Esophagus squamous epithelium (tissue), 5 donors: ENCODE results near the gene FERMT1. TPM values are rescaled to one million over a fixed set of nuclear protein-coding genes. Genes with fewer than 3 reads are reported as not detected.
"Not testable (repeated sequence)": the region's sequence is repeated elsewhere in the genome, so short reads cannot be mapped to it uniquely, and the experiment has no call there.

Experiments used
- DNase-seq: peaks from one replicate; lab custom pipeline; 2025; lab: John Stamatoyannopoulos, UW
- H3K27ac ChIP-seq, 4 donors: fragments of 200-600 bp; sonication (generic); one replicate each; pipeline ENCODE4 v1.5.1; 2016 to 2019; ENCODE audit warnings: mild to moderate bottlenecking in 1 of 4
- H3K27me3 ChIP-seq, 4 donors: fragments of 200-600 bp; sonication (generic); 1 replicate in 3 of 4; 2 replicates in 1 of 4; pipeline versions ENCODE4 v1.5.1 to v1.6.0; 2017 to 2021; ENCODE audit warnings: antibody characterized with exemption in 1 of 4
- H3K36me3 ChIP-seq, 3 donors: fragments of 200-600 bp; sonication (generic); one replicate each; pipeline ENCODE4 v1.5.1; 2016 to 2019
- H3K4me1 ChIP-seq, 3 donors: fragments of 200-600 bp; sonication (generic); one replicate each; pipeline ENCODE4 v1.5.1; 2017 to 2019
- H3K4me3 ChIP-seq, 4 donors: fragments of 200-600 bp; sonication (generic); 1 replicate in 3 of 4; 2 replicates in 1 of 4; pipeline ENCODE4 v1.5.1; 2016 to 2019; ENCODE audit warnings: mild to moderate bottlenecking in 2 of 4, moderate library complexity in 1 of 4
- H3K9me3 ChIP-seq, 3 donors: fragments of 200-600 bp; sonication (generic); one replicate each; pipeline ENCODE4 v1.5.1; 2016 to 2019
- CTCF ChIP-seq, 6 experiments: fragments of 450-650 bp in 4 of 6; fragments of 200-600 bp in 2 of 6; sonication (generic) in 2 of 6; IDR thresholded peaks; one replicate each; pipeline ENCODE4 v1.5.1; 2016 to 2019; ENCODE audit warnings: antibody characterized with exemption in 6 of 6, mild to moderate bottlenecking in 4 of 6, moderate library complexity in 4 of 6
- POLR2A ChIP-seq, 4 donors: fragments of 450-650 bp; IDR thresholded peaks; one replicate each; pipeline ENCODE4 v1.6.1; 2017; ENCODE audit warnings: antibody characterized with exemption in 4 of 4, mild to moderate bottlenecking in 4 of 4, moderate library complexity in 3 of 4
- WGBS, 2 donors: methylation state at CpG; one replicate each; pipeline ENCODE4 v1.1.5; 2018; 5-methylcytosine and 5-hydroxymethylcytosine counted together
- intact Hi-C: fragments of 100-400 bp; cut with DNase I; formaldehyde crosslinking; loops from one replicate; pipeline ENCODE4 v1.15.0; 2022
- total RNA-seq, 4 donors: library from RNA; depleted of rRNA; stranded (reverse); fragments of >200 nt; gene quantifications; one replicate each; pipeline ENCODE4 v1.1.0, GENCODE V29; 2016
- donor health status: DM: yes; HTN: yes; CAD: no.

The FERMT1 gene
- total RNA-seq, 4 donors from 2014 or later: 19.3 to 53.5 (median 25.8) TPM

DNA sequence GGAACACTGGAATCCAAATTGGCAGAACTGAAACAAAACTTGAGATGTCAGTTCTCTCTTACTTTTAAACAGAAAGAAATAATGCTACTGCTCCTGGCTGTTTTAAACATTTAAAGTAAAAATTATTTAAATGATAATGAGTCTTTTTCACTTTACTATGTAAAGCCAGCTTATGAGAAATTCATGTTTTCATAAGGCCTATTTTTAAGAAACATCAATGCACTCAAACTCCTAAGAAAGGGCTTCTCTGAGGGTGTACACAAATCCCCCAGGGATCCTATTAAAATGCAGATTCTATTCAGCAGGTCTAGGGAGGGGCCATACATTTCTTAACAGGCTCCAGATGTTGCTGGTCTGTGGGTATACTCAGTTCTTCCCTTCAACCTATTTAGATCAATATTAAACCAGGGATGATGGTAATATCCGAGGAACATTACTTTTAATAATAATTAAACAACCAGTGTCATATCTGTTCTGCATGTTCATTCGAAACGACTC is 2.3 kb downstream of the FERMT1 start:
- Histone ChIP-seq H3K36me3 (peaks cover 0 to 38% (median 2%) of the 10 kb centered on the region in 3 donors), H3K4me1 (peaks cover 11 to 39% (median 11%) of the 10 kb centered on the region in 3 donors), H3K27ac (no peak overlapping the region), H3K27me3 (peaks cover 0 to 32% (median 0%) of the 10 kb centered on the region in 4 donors), H3K4me3 (no peak overlapping the region), H3K9me3 (peaks cover 0 to 3% (median 0%) of the 10 kb centered on the region in 3 donors)
- intact Hi-C loops: no loop called here
- no peak for DNase-seq
- 64 to 66% methylated on average over 3 of the region's 3 CpGs for WGBS, 2 donors
- TF ChIP-seq POLR2A (IDR thresholded peaks at IDR 0.05): no peak
- TF ChIP-seq CTCF (IDR thresholded peaks at IDR 0.05): no peak

- Histone ChIP-seq H3K27ac (no peak overlapping the region), H3K4me3 (no peak overlapping the region), H3K4me1 (peaks cover 0 to 16% (median 11%) of the 10 kb centered on the region in 3 donors), H3K36me3 (peaks cover 6 to 76% (median 13%) of the 10 kb centered on the region in 3 donors), H3K27me3 (peaks cover 0 to 7% (median 0%) of the 10 kb centered on the region in 4 donors), H3K9me3 (peaks cover 0 to 21% (median 0%) of the 10 kb centered on the region in 3 donors)
- TF ChIP-seq POLR2A (IDR thresholded peaks at IDR 0.05): no peak
- no peak for TF ChIP-seq CTCF (IDR thresholded peaks at IDR 0.05)
- intact Hi-C loops: no loop called here
- no peak for DNase-seq
- WGBS, 2 donors: 83 to 93% methylated on average over 3 of the region's 3 CpGs
These were observed 6.1 kb downstream of the FERMT1 start for GRCh38 chr20:6116758-6117157.

DNA sequence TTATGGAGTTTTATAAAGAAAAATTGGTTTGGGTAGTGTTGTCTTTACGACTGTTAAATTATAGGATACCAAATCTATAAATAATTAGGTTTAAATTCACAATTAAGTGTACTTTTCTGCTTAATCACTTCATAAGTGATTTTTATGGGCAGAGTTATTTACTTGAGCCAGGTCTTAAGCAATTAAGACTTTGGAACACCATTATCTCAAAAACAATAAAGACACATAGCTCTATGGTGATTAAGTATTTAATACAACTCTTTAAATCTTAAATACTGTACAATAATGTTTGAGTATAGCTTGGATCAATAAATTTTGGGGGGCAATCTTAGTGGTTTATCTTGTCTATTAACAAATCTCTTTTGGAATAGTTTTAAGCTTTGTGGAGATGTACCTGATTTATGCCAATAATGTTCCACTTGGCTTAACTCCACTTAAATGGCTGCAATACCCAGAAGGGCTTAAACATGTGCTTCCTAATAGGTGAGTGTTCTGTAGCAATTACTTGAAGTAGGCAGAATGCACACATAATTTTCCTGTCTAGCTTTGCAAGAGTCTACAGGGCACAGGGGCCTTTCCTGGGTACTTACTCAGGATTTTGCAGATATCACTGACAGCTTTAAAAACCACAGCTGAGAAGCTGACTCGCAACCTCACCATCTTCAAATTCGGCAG is 7.5 kb downstream of the FERMT1 start:
- TF ChIP-seq CTCF (IDR thresholded peaks at IDR 0.05): no peak
- TF ChIP-seq POLR2A (IDR thresholded peaks at IDR 0.05): no peak
- H3K4me1 ChIP-seq: peaks cover 0 to 2% (median under 1%) of the 10 kb centered on the region in 3 donors
- peaks cover 0 to 21% (median 0%) of the 10 kb centered on the region in 3 donors for H3K9me3 ChIP-seq
- DNase-seq: no peak
- WGBS, 2 donors: 90 to 93% methylated on average over 2 to 3 of the region's 3 CpGs
- no peak overlapping the region for H3K27ac ChIP-seq
- peaks cover 6 to 90% (median 13%) of the 10 kb centered on the region in 3 donors for H3K36me3 ChIP-seq
- intact Hi-C loops: no loop called here
- no peaks in the 10 kb centered on the region for H3K27me3 ChIP-seq
- no peak overlapping the region for H3K4me3 ChIP-seq

DNA sequence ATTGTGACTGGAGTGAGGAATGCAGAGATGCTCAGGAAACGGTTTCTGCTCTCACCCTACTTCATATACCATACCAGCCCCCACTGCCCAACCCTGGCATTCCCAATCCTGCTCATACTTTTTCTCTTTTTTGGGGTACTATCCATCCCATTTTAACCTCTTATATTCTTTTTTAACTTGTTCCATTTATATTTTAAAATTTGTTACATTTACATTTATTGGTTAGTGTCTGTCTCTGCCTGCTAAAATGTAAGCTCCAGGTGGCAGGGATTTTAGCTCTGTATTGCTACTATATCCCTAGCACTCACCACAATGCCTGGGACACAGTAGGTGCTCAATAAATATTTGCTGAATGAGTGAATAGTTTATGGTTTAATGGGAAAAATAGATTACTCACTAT is 8.1 kb downstream of the FERMT1 start:
- no peak for DNase-seq
- Histone ChIP-seq H3K9me3 (peaks cover 0 to 21% (median 0%) of the 10 kb centered on the region in 3 donors), H3K4me3 (no peak overlapping the region), H3K27me3 (no peaks in the 10 kb centered on the region), H3K4me1 (no peaks in the 10 kb centered on the region), H3K36me3 (peaks cover 6 to 97% (median 13%) of the 10 kb centered on the region in 3 donors), H3K27ac (no peak overlapping the region)
- 68 to 76% methylated on average over 1 of the region's 1 CpG for WGBS, 2 donors
- intact Hi-C loops: no loop called here
- TF ChIP-seq CTCF (IDR thresholded peaks at IDR 0.05): no peak
- TF ChIP-seq POLR2A (IDR thresholded peaks at IDR 0.05): no peak

GRCh38 chr20:6113951-6114350 is 8.9 kb downstream of the FERMT1 start:
- Histone ChIP-seq H3K27ac (no peak overlapping the region), H3K4me3 (no peak overlapping the region), H3K27me3 (no peaks in the 10 kb centered on the region), H3K9me3 (peaks cover 0 to 21% (median 0%) of the 10 kb centered on the region in 3 donors), H3K36me3 (peaks cover 6 to 98% (median 13%) of the 10 kb centered on the region in 3 donors), H3K4me1 (no peaks in the 10 kb centered on the region)
- intact Hi-C loops: no loop called here
- no peak for DNase-seq
- TF ChIP-seq POLR2A (IDR thresholded peaks at IDR 0.05): no peak
- no peak for TF ChIP-seq CTCF (IDR thresholded peaks at IDR 0.05)
- WGBS, 2 donors: 82 to 86% methylated on average over 3 of the region's 3 CpGs

GRCh38 chr20:6112965-6113364 is 9.9 kb downstream of the FERMT1 start:
- Histone ChIP-seq H3K9me3 (peaks cover 0 to 21% (median 0%) of the 10 kb centered on the region in 3 donors), H3K36me3 (peaks cover 6 to 98% (median 13%) of the 10 kb centered on the region in 3 donors)
- DNase-seq, H3K4me3 ChIP-seq, intact Hi-C loops, H3K4me1 ChIP-seq, H3K27me3 ChIP-seq, H3K27ac ChIP-seq: not testable (repeated sequence)
- 87 to 90% methylated on average over 2 of the region's 2 CpGs for WGBS, 2 donors
